Muscle of leg (tissue), 11 donors: ENCODE measurements around the gene FOSL1. TPM values are rescaled to one million over a fixed set of nuclear protein-coding genes. Genes with fewer than 3 reads are reported as not detected.

Experiments
- DNase-seq: peaks from one replicate; pipeline ENCODE4 v3.0.0; 2013
- H3K27ac ChIP-seq: one replicate; pipeline ENCODE4 v1.5.1; 2013; ENCODE audit warnings: mild to moderate bottlenecking, low read length, control low read depth
- H3K27me3 ChIP-seq: one replicate; pipeline ENCODE4 v1.6.1; 2013; ENCODE audit warnings: low read length; ENCODE audit not compliant: control insufficient read depth, insufficient read depth
- H3K36me3 ChIP-seq: one replicate; pipeline ENCODE4 v1.6.1; 2013; ENCODE audit warnings: low read length; ENCODE audit not compliant: control insufficient read depth, insufficient read depth
- H3K4me1 ChIP-seq: one replicate; pipeline ENCODE4 v1.6.1; 2013; ENCODE audit warnings: low read length; ENCODE audit not compliant: control insufficient read depth, insufficient read depth
- H3K4me3 ChIP-seq: one replicate; pipeline ENCODE4 v1.5.1; 2013; ENCODE audit warnings: low read length, control low read depth
- H3K9me3 ChIP-seq: replicated peaks from 2 replicates; pipeline ENCODE4 v1.6.1; 2013; ENCODE audit warnings: low read depth, low read length; ENCODE audit not compliant: control insufficient read depth
- WGBS: methylation state at CpG from one replicate; pipeline ENCODE4 v1.1.5; 2013; ENCODE audit warnings: missing lambda C conversion rate; ENCODE audit not compliant: insufficient coverage; 5-methylcytosine and 5-hydroxymethylcytosine counted together
- polyA plus RNA-seq, 8 donors: library from polyadenylated mRNA; unstranded; fragments of 120-200 nt; gene quantifications; one replicate each; pipeline versions ENCODE4 v1.2.1 to v1.2.3, GENCODE V29; 2013; ENCODE audit warnings: inconsistent platforms in 1 of 8, low replicate concordance in 1 of 8; ENCODE audit not compliant: insufficient read length in 8 of 8, insufficient read depth in 1 of 8
- total RNA-seq: library from RNA; stranded (reverse); fragments of 120-200 nt; gene quantifications from one replicate; pipeline ENCODE4 v1.2.4, GENCODE V29; 2013

The FOSL1 gene
- total and polyA plus RNA-seq, 9 donors: 0.19 to 0.66 (median 0.46) TPM; not detected in 1

DNA sequence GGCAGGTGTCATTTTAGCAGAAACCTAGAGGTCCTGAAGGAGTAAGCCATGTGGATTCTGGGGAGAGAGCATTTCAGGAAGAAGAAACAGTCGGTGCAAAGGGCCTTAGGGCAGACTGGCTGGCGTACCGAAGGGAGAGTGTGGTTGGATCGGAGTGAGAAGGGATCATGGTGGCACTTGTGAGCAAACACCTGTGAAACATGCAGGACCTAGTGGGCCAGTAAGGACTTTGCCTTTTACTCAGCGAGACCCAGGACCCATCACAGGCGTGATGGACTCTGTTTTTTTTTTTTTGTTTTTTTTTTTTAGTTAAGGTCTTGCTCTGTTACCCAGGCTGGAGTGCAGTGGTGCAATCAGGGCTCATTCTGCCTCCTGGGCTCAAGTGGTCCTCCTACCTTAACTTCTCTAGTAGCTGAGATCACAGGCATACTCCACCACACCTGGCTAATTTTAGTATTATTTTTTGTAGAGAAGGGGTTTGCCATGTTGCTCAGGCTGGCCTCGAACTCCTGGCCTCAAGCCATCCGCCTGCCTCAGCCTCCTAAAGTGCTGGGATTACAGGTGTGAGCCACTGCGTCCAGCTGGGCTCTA, 41.6 kb upstream of the FOSL1 start:
- no peak for DNase-seq
- H3K27ac ChIP-seq: no peak overlapping the region
- H3K4me3 ChIP-seq: no peak overlapping the region
- peaks cover 6% of the 10 kb centered on the region for H3K27me3 ChIP-seq
- no peaks in the 10 kb centered on the region for H3K4me1 ChIP-seq
- no peaks in the 10 kb centered on the region for H3K9me3 ChIP-seq
- 75% methylated on average over 7 of the region's 9 CpGs for WGBS
- H3K36me3 ChIP-seq: no peaks in the 10 kb centered on the region

DNA sequence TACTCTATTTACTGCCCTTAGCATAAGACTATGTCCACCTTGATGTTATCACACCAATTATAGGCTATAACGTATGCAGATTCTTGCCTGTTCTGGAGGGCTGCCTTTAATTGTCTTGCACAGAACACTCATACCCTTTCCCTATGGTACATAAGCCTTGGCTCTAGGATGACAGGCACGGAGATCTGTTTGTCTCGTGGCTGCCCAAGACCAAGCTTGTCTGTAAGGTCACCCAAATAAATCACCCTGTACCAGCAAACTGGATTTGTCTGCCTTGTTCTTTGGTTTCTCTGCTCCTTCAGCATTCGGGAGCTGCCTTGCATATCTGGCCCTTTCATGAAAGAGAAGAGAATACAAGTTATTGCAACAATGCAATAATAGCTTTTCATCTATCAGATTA, 37.6 kb upstream of the FOSL1 start:
- no peaks in the 10 kb centered on the region for H3K9me3 ChIP-seq
- peaks cover 6% of the 10 kb centered on the region for H3K27me3 ChIP-seq

DNA sequence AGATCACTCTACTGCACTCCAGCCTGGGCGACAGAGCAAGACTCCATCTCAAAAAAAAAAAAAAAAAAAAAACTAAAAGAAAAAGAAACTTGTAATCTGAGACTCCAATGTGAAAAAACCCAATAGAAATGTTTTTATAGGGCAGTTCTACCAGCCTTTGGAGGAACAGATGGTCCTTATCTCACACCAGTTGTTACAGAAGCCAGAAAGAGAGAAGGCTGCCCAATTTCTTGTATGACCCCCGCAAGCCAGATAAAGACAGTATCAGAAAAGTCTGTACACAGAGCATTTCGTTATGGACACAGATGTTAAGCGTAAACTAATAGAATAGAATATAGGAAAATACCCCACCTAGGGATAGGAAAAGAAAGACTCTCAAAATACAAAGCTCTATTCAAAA, 33.8 kb upstream of the FOSL1 start:
- Histone ChIP-seq H3K4me3 (no peak overlapping the region), H3K4me1 (no peaks in the 10 kb centered on the region), H3K36me3 (no peaks in the 10 kb centered on the region), H3K27me3 (no peaks in the 10 kb centered on the region), H3K9me3 (no peaks in the 10 kb centered on the region), H3K27ac (no peak overlapping the region)
- DNase-seq: no peak
- WGBS: no CpG with 5 or more reads among the region's 4 CpGs

More for the DNA sequence above, 37.6 kb upstream of the FOSL1 start:
- H3K4me1 ChIP-seq: no peaks in the 10 kb centered on the region
- no peaks in the 10 kb centered on the region for H3K36me3 ChIP-seq
- H3K27ac ChIP-seq: no peak overlapping the region
- no peak for DNase-seq
- no peak overlapping the region for H3K4me3 ChIP-seq
- WGBS: 71% methylated on average over 2 of the region's 4 CpGs

DNA sequence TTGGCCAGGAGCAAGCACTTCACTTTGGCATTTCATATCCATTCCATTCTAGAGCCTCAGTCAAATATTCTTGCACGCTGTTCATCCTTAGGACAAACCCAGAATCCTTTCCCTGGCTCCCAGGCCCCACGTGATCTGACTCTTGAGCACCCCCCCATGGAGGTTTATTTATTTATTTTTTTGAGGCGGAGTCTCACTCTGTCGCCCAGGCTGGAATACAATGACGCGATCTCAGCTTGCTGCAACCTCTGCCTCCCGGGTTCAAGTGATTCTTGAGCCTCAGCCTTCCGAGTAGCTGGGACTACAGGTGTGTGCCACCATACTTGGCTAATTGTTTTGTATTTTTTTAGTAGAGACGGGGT, 32.4 kb upstream of the FOSL1 start:
- 44% methylated on average over 7 of the region's 9 CpGs for WGBS
- no peak for DNase-seq
- Histone ChIP-seq H3K27ac (no peak overlapping the region), H3K36me3 (no peaks in the 10 kb centered on the region), H3K4me3 (no peak overlapping the region), H3K27me3 (no peaks in the 10 kb centered on the region), H3K9me3 (no peaks in the 10 kb centered on the region), H3K4me1 (no peaks in the 10 kb centered on the region)

DNA sequence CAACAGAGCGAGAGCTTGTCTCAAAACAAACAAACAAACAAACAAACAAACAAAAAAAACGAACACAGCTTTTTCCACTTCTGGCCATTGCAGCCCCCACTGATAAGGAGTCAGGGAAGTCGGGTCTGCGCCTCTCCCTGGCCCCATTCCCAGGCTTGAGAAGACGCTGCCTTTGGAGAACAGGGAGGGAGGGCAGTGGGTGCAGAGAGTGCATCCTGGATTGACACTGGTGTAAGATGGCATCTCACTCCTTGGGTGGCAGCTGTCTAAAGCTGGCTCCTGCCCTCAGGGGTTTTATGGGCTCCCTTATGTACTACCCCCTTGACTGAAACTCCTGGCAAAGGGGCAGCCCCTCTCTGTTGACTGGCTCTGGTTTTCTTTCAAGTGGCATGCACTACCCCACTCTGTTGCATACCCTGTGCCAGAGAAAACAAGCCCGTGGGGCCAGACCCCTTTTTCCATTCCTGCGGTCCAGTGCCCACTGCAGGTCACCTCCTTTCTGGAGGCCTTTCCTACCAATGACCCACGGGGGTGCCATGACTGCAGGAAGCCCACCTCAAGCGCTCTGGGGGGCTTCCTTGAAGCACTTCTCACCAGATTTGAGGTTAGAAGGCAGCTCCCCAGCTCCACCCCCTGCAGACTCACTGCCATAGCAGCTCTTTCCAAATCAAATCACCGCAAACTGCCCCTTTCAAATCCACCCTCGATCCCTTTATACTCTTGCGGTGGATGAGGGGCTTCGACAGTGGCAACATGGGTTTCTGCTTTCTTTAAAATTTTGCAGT, 31.8 kb upstream of the FOSL1 start:
- no peak for DNase-seq
- Histone ChIP-seq H3K4me3 (no peak overlapping the region), H3K9me3 (no peaks in the 10 kb centered on the region), H3K27me3 (no peaks in the 10 kb centered on the region), H3K4me1 (no peaks in the 10 kb centered on the region), H3K27ac (no peak overlapping the region), H3K36me3 (no peaks in the 10 kb centered on the region)
- WGBS: 60% methylated on average over 9 of the region's 13 CpGs

DNA sequence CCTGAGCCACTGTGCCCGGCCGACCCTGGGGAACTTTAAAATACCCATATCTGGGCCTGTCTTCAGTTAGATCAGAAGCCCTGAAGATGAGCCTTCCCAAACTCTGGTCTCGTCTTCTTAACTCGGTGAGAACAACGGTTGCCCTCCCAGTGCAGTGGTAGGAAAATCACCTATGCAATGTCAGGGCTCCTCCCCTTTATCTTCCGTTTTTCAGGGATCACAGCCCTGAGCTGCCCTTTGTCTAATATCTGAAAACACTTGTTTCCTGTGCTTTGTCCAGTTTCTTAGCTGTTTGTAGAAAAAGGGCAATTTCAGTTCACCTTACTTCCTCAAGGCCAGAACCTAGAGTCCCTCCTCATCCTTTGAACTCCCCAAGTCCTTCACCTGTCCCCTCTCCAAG, 28.5 kb upstream of the FOSL1 start:
- H3K9me3 ChIP-seq: no peaks in the 10 kb centered on the region
- H3K4me3 ChIP-seq: no peak overlapping the region
- H3K4me1 ChIP-seq: no peaks in the 10 kb centered on the region
- no peak overlapping the region for H3K27ac ChIP-seq
- H3K36me3 ChIP-seq: no peaks in the 10 kb centered on the region
- no peak for DNase-seq
- H3K27me3 ChIP-seq: no peaks in the 10 kb centered on the region
- 80% methylated on average over 4 of the region's 6 CpGs for WGBS

DNA sequence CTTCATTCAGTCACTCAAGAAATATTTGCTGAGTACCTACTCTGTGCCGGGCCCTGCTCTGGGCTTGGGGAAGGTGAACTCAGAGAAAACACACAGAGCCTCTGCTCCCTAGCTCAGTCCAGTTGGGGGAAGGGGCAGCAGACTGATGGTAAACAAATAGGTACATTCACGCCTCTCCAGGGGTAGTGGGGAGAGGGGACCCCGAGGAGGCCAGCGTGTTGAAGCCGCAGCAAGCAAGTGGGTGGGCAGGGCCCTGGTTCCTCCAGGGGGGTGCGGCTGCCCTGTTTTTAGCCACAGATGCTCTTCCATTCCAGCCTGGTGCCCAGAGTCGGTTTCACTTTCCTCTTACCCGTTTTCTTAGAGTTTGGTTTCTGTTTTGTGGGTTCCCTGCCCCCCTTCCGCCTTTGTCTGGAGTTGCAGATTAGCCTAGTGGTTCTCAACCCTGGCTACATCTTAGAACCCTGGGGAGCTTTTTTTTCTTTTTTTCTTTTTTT, 27.8 kb upstream of the FOSL1 start:
- 71% methylated on average over 1 of the region's 9 CpGs for WGBS
- Histone ChIP-seq H3K9me3 (no peaks in the 10 kb centered on the region), H3K4me1 (no peaks in the 10 kb centered on the region), H3K27me3 (no peaks in the 10 kb centered on the region), H3K36me3 (peaks cover 5% of the 10 kb centered on the region), H3K4me3 (no peak overlapping the region), H3K27ac (peak overlapping the region; percentile 0)
- peak; percentile 46 for DNase-seq

DNA sequence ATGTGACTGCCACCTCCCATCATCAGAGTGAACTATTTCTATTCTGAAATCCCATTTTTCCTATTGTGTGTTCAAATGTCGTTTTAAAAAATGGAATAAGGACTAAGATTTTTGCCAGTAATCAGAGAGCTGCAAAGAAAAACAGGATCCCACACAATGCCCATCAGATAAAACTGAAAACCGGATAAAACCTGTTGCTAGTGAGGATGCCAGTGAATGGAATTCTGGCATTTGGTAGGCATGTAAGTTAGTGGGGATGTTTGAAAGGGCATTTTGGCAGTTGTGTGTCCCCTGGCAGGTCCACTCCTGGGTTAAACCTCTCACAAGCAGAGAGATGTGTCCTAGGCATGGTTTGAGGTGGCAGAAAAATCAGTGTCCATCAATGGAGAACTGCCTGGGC, 25.2 kb upstream of the FOSL1 start:
- H3K27me3 ChIP-seq: no peaks in the 10 kb centered on the region
- no peak for DNase-seq
- WGBS: no CpG with 5 or more reads among the region's 2 CpGs
- peaks cover 7% of the 10 kb centered on the region for H3K4me1 ChIP-seq
- peaks cover 23% of the 10 kb centered on the region for H3K36me3 ChIP-seq
- H3K27ac ChIP-seq: no peak overlapping the region
- H3K9me3 ChIP-seq: no peaks in the 10 kb centered on the region
- no peak overlapping the region for H3K4me3 ChIP-seq

DNA sequence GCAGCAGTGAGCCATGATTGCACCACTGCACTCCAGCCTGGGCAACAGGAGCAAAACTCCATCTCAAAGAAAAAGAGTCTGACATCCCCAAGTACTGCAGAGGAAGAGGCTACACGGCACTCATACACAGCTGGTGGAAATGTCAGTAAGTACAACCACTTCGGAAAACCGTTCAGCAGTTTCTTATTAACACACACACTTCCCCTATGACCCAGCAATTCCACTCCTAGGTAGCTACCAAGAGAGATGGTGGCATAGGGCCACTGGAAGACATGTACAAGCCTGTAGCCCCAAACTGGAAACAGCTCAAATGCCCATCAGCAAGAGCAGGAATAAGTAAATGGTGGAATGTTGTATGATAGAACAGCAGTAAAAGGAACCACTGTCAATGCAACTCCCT, 22.4 kb upstream of the FOSL1 start:
- Histone ChIP-seq H3K4me1 (peaks cover 21% of the 10 kb centered on the region), H3K27me3 (no peaks in the 10 kb centered on the region), H3K36me3 (peaks cover 28% of the 10 kb centered on the region), H3K27ac (no peak overlapping the region), H3K4me3 (no peak overlapping the region), H3K9me3 (no peaks in the 10 kb centered on the region)
- WGBS: no CpG with 5 or more reads among the region's 3 CpGs
- no peak for DNase-seq

DNA sequence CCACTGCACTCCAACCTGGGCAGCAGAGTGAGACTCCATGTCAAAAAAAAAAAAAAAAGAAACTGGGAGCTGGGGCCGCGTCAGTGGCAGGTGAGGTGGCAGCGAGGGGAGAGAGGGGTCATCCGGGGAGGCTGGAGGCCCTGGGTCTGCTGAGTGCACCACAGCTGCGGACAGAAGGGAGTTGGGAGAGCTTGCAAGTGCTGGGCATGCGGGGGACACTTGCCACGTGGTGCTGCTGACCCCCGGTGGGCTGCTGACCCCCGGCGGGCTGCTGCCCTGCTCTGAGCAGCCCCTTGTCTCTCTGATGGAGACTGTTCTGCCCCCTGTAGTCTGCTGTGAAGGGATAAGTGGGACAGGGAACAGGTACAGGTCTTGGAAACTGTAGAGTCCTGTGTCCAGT, 21.7 kb upstream of the FOSL1 start:
- WGBS: 89% methylated on average over 10 of the region's 10 CpGs
- Histone ChIP-seq H3K27me3 (no peaks in the 10 kb centered on the region), H3K4me3 (no peak overlapping the region), H3K36me3 (peaks cover 35% of the 10 kb centered on the region), H3K27ac (no peak overlapping the region), H3K9me3 (no peaks in the 10 kb centered on the region), H3K4me1 (peaks cover 28% of the 10 kb centered on the region)
- DNase-seq: no peak
